HUES48 (cell line): ENCODE results near the gene TMCC1.
A peak's percentile ranks its signal among the peaks of the same experiment; 100 is the strongest.

Source experiments
- H3K27ac ChIP-seq: one replicate; pipeline ENCODE4 v1.7.0; 2013; ENCODE audit warnings: low read depth, low read length, inconsistent platforms
- H3K27me3 ChIP-seq: 2 replicates; pipeline ENCODE4 v1.6.1; 2013; ENCODE audit warnings: mild to moderate bottlenecking, low read length; ENCODE audit not compliant: control insufficient read depth, insufficient read depth
- H3K36me3 ChIP-seq: 2 replicates; pipeline ENCODE4 v1.6.1; 2013; ENCODE audit warnings: low read length; ENCODE audit not compliant: control insufficient read depth, insufficient read depth
- H3K4me1 ChIP-seq: 2 replicates; pipeline ENCODE4 v1.6.1; 2013; ENCODE audit warnings: mild to moderate bottlenecking, low read length; ENCODE audit not compliant: control insufficient read depth, insufficient read depth
- H3K4me3 ChIP-seq: 2 replicates; pipeline ENCODE4 v1.5.1; 2013; ENCODE audit warnings: mild to moderate bottlenecking, low read depth, low read length
- H3K9ac ChIP-seq: 2 replicates; pipeline ENCODE4 v1.6.1; 2013; ENCODE audit warnings: mild to moderate bottlenecking, low read depth, low read length, moderate library complexity
- H3K9me3 ChIP-seq: 2 replicates; pipeline ENCODE4 v1.6.1; 2013; ENCODE audit warnings: low read length; ENCODE audit not compliant: control insufficient read depth, insufficient read depth

TMCC1 gene

GRCh38 chr3:129610276-129610675 is 283.2 kb downstream of the TMCC1 start:
- Histone ChIP-seq H3K4me3 (no peak overlapping the region), H3K36me3 (no peaks in the 10 kb centered on the region), H3K27me3 (peaks cover 21% of the 10 kb centered on the region), H3K9ac (no peak overlapping the region), H3K9me3 (no peaks in the 10 kb centered on the region), H3K27ac (no peak overlapping the region), H3K4me1 (peaks cover 23% of the 10 kb centered on the region)

- no peak overlapping the region for H3K4me3 ChIP-seq
- H3K9me3 ChIP-seq: no peaks in the 10 kb centered on the region
- H3K36me3 ChIP-seq: no peaks in the 10 kb centered on the region
- H3K27me3 ChIP-seq: peaks cover 26% of the 10 kb centered on the region
- peaks cover 23% of the 10 kb centered on the region for H3K4me1 ChIP-seq
- H3K27ac ChIP-seq: no peak overlapping the region
- H3K9ac ChIP-seq: no peak overlapping the region
Observed at GRCh38 chr3:129609591-129610182, 283.8 kb downstream of the TMCC1 start.

- Histone ChIP-seq H3K36me3 (no peaks in the 10 kb centered on the region), H3K9ac (no peak overlapping the region), H3K4me1 (peaks cover 23% of the 10 kb centered on the region), H3K27ac (no peak overlapping the region), H3K27me3 (peaks cover 32% of the 10 kb centered on the region), H3K4me3 (no peak overlapping the region), H3K9me3 (no peaks in the 10 kb centered on the region)
Observed at GRCh38 chr3:129608936-129609590, 284.4 kb downstream of the TMCC1 start.

GRCh38 chr3:129608087-129608935 is 285.2 kb downstream of the TMCC1 start:
- Histone ChIP-seq H3K4me3 (no peak overlapping the region), H3K27me3 (peaks cover 35% of the 10 kb centered on the region), H3K27ac (no peak overlapping the region), H3K9me3 (no peaks in the 10 kb centered on the region), H3K36me3 (no peaks in the 10 kb centered on the region), H3K4me1 (peaks cover 27% of the 10 kb centered on the region), H3K9ac (no peak overlapping the region)

GRCh38 chr3:129607391-129608068 is 286.0 kb downstream of the TMCC1 start:
- no peaks in the 10 kb centered on the region for H3K36me3 ChIP-seq
- H3K9me3 ChIP-seq: no peaks in the 10 kb centered on the region
- H3K4me1 ChIP-seq: peaks cover 34% of the 10 kb centered on the region
- H3K9ac ChIP-seq: no peak overlapping the region
- peak overlapping the region; percentile 30 for H3K27ac ChIP-seq
- H3K4me3 ChIP-seq: peak overlapping the region; percentile 81
- peaks cover 35% of the 10 kb centered on the region for H3K27me3 ChIP-seq

GRCh38 chr3:129606636-129607390 is 286.7 kb downstream of the TMCC1 start, which contains the start of gene PLXND1:
TSS of gene PLXND1 (minus strand) at chr3:129606676. CDS start at chr3:129606639, 37 bp downstream.
- peak within 1 kb of the TSS; percentile 81 for H3K4me3 ChIP-seq
- no peaks in the 10 kb centered on the region for H3K9me3 ChIP-seq
- peak within 1 kb of the TSS; percentile 51; the same call in 1 of the 2 replicates for H3K9ac ChIP-seq
- H3K36me3 ChIP-seq: no peaks in the 10 kb centered on the region
- peak within 1 kb of the TSS; percentile 30 for H3K27ac ChIP-seq
- peaks cover 35% of the 10 kb centered on the region for H3K27me3 ChIP-seq
- H3K4me1 ChIP-seq: peaks cover 36% of the 10 kb centered on the region

GRCh38 chr3:129605922-129606635 is 287.4 kb downstream of the TMCC1 start:
- H3K27ac ChIP-seq: no peak overlapping the region
- H3K4me1 ChIP-seq: peaks cover 34% of the 10 kb centered on the region
- H3K9me3 ChIP-seq: no peaks in the 10 kb centered on the region
- H3K9ac ChIP-seq: no peak overlapping the region
- peak overlapping the region; percentile 66 for H3K4me3 ChIP-seq
- no peaks in the 10 kb centered on the region for H3K36me3 ChIP-seq
- H3K27me3 ChIP-seq: peaks cover 35% of the 10 kb centered on the region

- H3K9me3 ChIP-seq: no peaks in the 10 kb centered on the region
- no peak overlapping the region for H3K27ac ChIP-seq
- H3K9ac ChIP-seq: no peak overlapping the region
- peaks cover 34% of the 10 kb centered on the region for H3K4me1 ChIP-seq
- H3K4me3 ChIP-seq: peak overlapping the region; percentile 66
- peaks cover 35% of the 10 kb centered on the region for H3K27me3 ChIP-seq
- H3K36me3 ChIP-seq: no peaks in the 10 kb centered on the region
Observed at GRCh38 chr3:129605203-129605921, 288.1 kb downstream of the TMCC1 start.

- Histone ChIP-seq H3K27me3 (peaks cover 35% of the 10 kb centered on the region), H3K27ac (no peak overlapping the region), H3K4me3 (peak overlapping the region; percentile 47)
Observed at GRCh38 chr3:129604767-129605166, 288.7 kb downstream of the TMCC1 start.

More at GRCh38 chr3:129604767-129605166, 288.7 kb downstream of the TMCC1 start:
- H3K9ac ChIP-seq: no peak overlapping the region
- no peaks in the 10 kb centered on the region for H3K36me3 ChIP-seq
- H3K4me1 ChIP-seq: peaks cover 38% of the 10 kb centered on the region
- no peaks in the 10 kb centered on the region for H3K9me3 ChIP-seq
